ENCODE data around the gene DESI2.

DESI2 gene

GRCh38 chr1:244639561-244639960 is 13.4 kb upstream of the DESI2 start:
- no peaks in the 10 kb centered on the region for H3K36me3 ChIP-seq (ENCODE audit: control insufficient read depth in 1 of 2, insufficient read depth in 2 of 2, low read length in 2 of 2)
- no peak overlapping the region for H3K4me3 ChIP-seq (ENCODE audit: low read depth in 1 of 2, low read length in 2 of 2)
- H3K27ac ChIP-seq (ENCODE audit: low read length) = no peak overlapping the region
- no peaks in the 10 kb centered on the region for H3K4me1 ChIP-seq (ENCODE audit: control insufficient read depth in 1 of 2, insufficient read depth in 2 of 2, low read length in 2 of 2)
- H3K9me3 ChIP-seq (ENCODE audit: control insufficient read depth in 1 of 2, low read length in 2 of 2) = no peaks in the 10 kb centered on the region
- H3K27me3 ChIP-seq (ENCODE audit: low read depth, low read length) = no peaks in the 10 kb centered on the region

GRCh38 chr1:244640917-244641316 is 12.0 kb upstream of the DESI2 start:
- Histone ChIP-seq H3K4me1 (ENCODE audit: control insufficient read depth in 1 of 2, insufficient read depth in 2 of 2, low read length in 2 of 2) (no peaks in the 10 kb centered on the region), H3K36me3 (ENCODE audit: control insufficient read depth in 1 of 2, insufficient read depth in 2 of 2, low read length in 2 of 2) (no peaks in the 10 kb centered on the region), H3K9me3 (ENCODE audit: control insufficient read depth in 1 of 2, low read length in 2 of 2) (no peaks in the 10 kb centered on the region), H3K27me3 (ENCODE audit: low read depth, low read length) (no peaks in the 10 kb centered on the region), H3K27ac (ENCODE audit: low read length) (no peak overlapping the region), H3K4me3 (ENCODE audit: low read depth in 1 of 2, low read length in 2 of 2) (no peak overlapping the region)

- no peaks in the 10 kb centered on the region for H3K4me1 ChIP-seq (ENCODE audit: control insufficient read depth in 1 of 2, insufficient read depth in 2 of 2, low read length in 2 of 2)
- H3K27me3 ChIP-seq (ENCODE audit: low read depth, low read length) = no peaks in the 10 kb centered on the region
- no peak overlapping the region for H3K27ac ChIP-seq (ENCODE audit: low read length)
- H3K9me3 ChIP-seq (ENCODE audit: control insufficient read depth in 1 of 2, low read length in 2 of 2) = no peaks in the 10 kb centered on the region
- H3K4me3 ChIP-seq (ENCODE audit: low read depth in 1 of 2, low read length in 2 of 2) = no peak overlapping the region
- no peaks in the 10 kb centered on the region for H3K36me3 ChIP-seq (ENCODE audit: control insufficient read depth in 1 of 2, insufficient read depth in 2 of 2, low read length in 2 of 2)
These were observed 10.4 kb upstream of the DESI2 start for GRCh38 chr1:244642526-244642925.

GRCh38 chr1:244642988-244643387 is 9.9 kb upstream of the DESI2 start:
- H3K9me3 ChIP-seq (ENCODE audit: control insufficient read depth in 1 of 2, low read length in 2 of 2) = no peaks in the 10 kb centered on the region
- H3K4me1 ChIP-seq (ENCODE audit: control insufficient read depth in 1 of 2, insufficient read depth in 2 of 2, low read length in 2 of 2) = no peaks in the 10 kb centered on the region
- no peak overlapping the region for H3K27ac ChIP-seq (ENCODE audit: low read length)
- H3K27me3 ChIP-seq (ENCODE audit: low read depth, low read length) = no peaks in the 10 kb centered on the region
- no peaks in the 10 kb centered on the region for H3K36me3 ChIP-seq (ENCODE audit: control insufficient read depth in 1 of 2, insufficient read depth in 2 of 2, low read length in 2 of 2)
- no peak overlapping the region for H3K4me3 ChIP-seq (ENCODE audit: low read depth in 1 of 2, low read length in 2 of 2)

- H3K36me3 ChIP-seq (ENCODE audit: control insufficient read depth in 1 of 2, insufficient read depth in 2 of 2, low read length in 2 of 2) = no peaks in the 10 kb centered on the region
- H3K27me3 ChIP-seq (ENCODE audit: low read depth, low read length) = no peaks in the 10 kb centered on the region
- H3K27ac ChIP-seq (ENCODE audit: low read length) = no peak overlapping the region
- no peaks in the 10 kb centered on the region for H3K9me3 ChIP-seq (ENCODE audit: control insufficient read depth in 1 of 2, low read length in 2 of 2)
- no peak overlapping the region for H3K4me3 ChIP-seq (ENCODE audit: low read depth in 1 of 2, low read length in 2 of 2)
- H3K4me1 ChIP-seq (ENCODE audit: control insufficient read depth in 1 of 2, insufficient read depth in 2 of 2, low read length in 2 of 2) = no peaks in the 10 kb centered on the region
These were observed 7.5 kb upstream of the DESI2 start for GRCh38 chr1:244645414-244645813.

GRCh38 chr1:244645890-244646289 is 7.0 kb upstream of the DESI2 start:
- no peak overlapping the region for H3K27ac ChIP-seq (ENCODE audit: low read length)
- H3K9me3 ChIP-seq (ENCODE audit: control insufficient read depth in 1 of 2, low read length in 2 of 2) = no peaks in the 10 kb centered on the region
- H3K4me3 ChIP-seq (ENCODE audit: low read depth in 1 of 2, low read length in 2 of 2) = no peak overlapping the region
- no peaks in the 10 kb centered on the region for H3K36me3 ChIP-seq (ENCODE audit: control insufficient read depth in 1 of 2, insufficient read depth in 2 of 2, low read length in 2 of 2)
- no peaks in the 10 kb centered on the region for H3K27me3 ChIP-seq (ENCODE audit: low read depth, low read length)
- no peaks in the 10 kb centered on the region for H3K4me1 ChIP-seq (ENCODE audit: control insufficient read depth in 1 of 2, insufficient read depth in 2 of 2, low read length in 2 of 2)

GRCh38 chr1:244647819-244648218 is 5.1 kb upstream of the DESI2 start:
- no peak overlapping the region for H3K4me3 ChIP-seq (ENCODE audit: low read depth in 1 of 2, low read length in 2 of 2)
- no peaks in the 10 kb centered on the region for H3K27me3 ChIP-seq (ENCODE audit: low read depth, low read length)
- no peak overlapping the region for H3K27ac ChIP-seq (ENCODE audit: low read length)
- H3K4me1 ChIP-seq (ENCODE audit: control insufficient read depth in 1 of 2, insufficient read depth in 2 of 2, low read length in 2 of 2) = peaks cover 0 to 6% of the 10 kb centered on the region in 2 donors
- no peaks in the 10 kb centered on the region for H3K36me3 ChIP-seq (ENCODE audit: control insufficient read depth in 1 of 2, insufficient read depth in 2 of 2, low read length in 2 of 2)
- no peaks in the 10 kb centered on the region for H3K9me3 ChIP-seq (ENCODE audit: control insufficient read depth in 1 of 2, low read length in 2 of 2)

- Histone ChIP-seq H3K4me3 (ENCODE audit: low read depth in 1 of 2, low read length in 2 of 2) (peak overlapping the region; percentile 85 to 93), H3K36me3 (ENCODE audit: control insufficient read depth in 1 of 2, insufficient read depth in 2 of 2, low read length in 2 of 2) (no peaks in the 10 kb centered on the region), H3K27me3 (ENCODE audit: low read depth, low read length) (no peaks in the 10 kb centered on the region), H3K9me3 (ENCODE audit: control insufficient read depth in 1 of 2, low read length in 2 of 2) (no peaks in the 10 kb centered on the region), H3K4me1 (ENCODE audit: control insufficient read depth in 1 of 2, insufficient read depth in 2 of 2, low read length in 2 of 2) (peaks cover 5 to 22% of the 10 kb centered on the region in 2 donors), H3K27ac (ENCODE audit: low read length) (peak overlapping the region; percentile 78)
These were observed 837 bp upstream of the DESI2 start for GRCh38 chr1:244651956-244652622.

- H3K4me1 ChIP-seq (ENCODE audit: control insufficient read depth in 1 of 2, insufficient read depth in 2 of 2, low read length in 2 of 2) = peaks cover 5 to 22% of the 10 kb centered on the region in 2 donors
- H3K36me3 ChIP-seq (ENCODE audit: control insufficient read depth in 1 of 2, insufficient read depth in 2 of 2, low read length in 2 of 2) = no peaks in the 10 kb centered on the region
- H3K27ac ChIP-seq (ENCODE audit: low read length) = peak overlapping the region; percentile 50
- peak overlapping the region; percentile 78 to 85 for H3K4me3 ChIP-seq (ENCODE audit: low read depth in 1 of 2, low read length in 2 of 2)
- no peaks in the 10 kb centered on the region for H3K9me3 ChIP-seq (ENCODE audit: control insufficient read depth in 1 of 2, low read length in 2 of 2)
- no peaks in the 10 kb centered on the region for H3K27me3 ChIP-seq (ENCODE audit: low read depth, low read length)
These were observed 647 bp downstream of the DESI2 start for GRCh38 chr1:244653439-244654107.

GRCh38 chr1:244654108-244655038 is 1.4 kb downstream of the DESI2 start:
- H3K4me1 ChIP-seq (ENCODE audit: control insufficient read depth in 1 of 2, insufficient read depth in 2 of 2, low read length in 2 of 2) = peaks cover 5 to 22% of the 10 kb centered on the region in 2 donors
- peak overlapping the region; percentile 78 to 85 for H3K4me3 ChIP-seq (ENCODE audit: low read depth in 1 of 2, low read length in 2 of 2)
- peak overlapping the region; percentile 50 for H3K27ac ChIP-seq (ENCODE audit: low read length)
- no peaks in the 10 kb centered on the region for H3K27me3 ChIP-seq (ENCODE audit: low read depth, low read length)
- no peaks in the 10 kb centered on the region for H3K9me3 ChIP-seq (ENCODE audit: control insufficient read depth in 1 of 2, low read length in 2 of 2)
- no peaks in the 10 kb centered on the region for H3K36me3 ChIP-seq (ENCODE audit: control insufficient read depth in 1 of 2, insufficient read depth in 2 of 2, low read length in 2 of 2)

- Histone ChIP-seq H3K4me1 (ENCODE audit: control insufficient read depth in 1 of 2, insufficient read depth in 2 of 2, low read length in 2 of 2) (peaks cover 5 to 27% of the 10 kb centered on the region in 2 donors), H3K36me3 (ENCODE audit: control insufficient read depth in 1 of 2, insufficient read depth in 2 of 2, low read length in 2 of 2) (no peaks in the 10 kb centered on the region), H3K27ac (ENCODE audit: low read length) (no peak overlapping the region), H3K27me3 (ENCODE audit: low read depth, low read length) (no peaks in the 10 kb centered on the region), H3K4me3 (ENCODE audit: low read depth in 1 of 2, low read length in 2 of 2) (peak overlapping the region; percentile 78 to 85), H3K9me3 (ENCODE audit: control insufficient read depth in 1 of 2, low read length in 2 of 2) (no peaks in the 10 kb centered on the region)
These were observed 2.3 kb downstream of the DESI2 start for GRCh38 chr1:244655186-244655585.
